Common myeloid progenitor, CD34-positive (primary cell): Measurements from ENCODE around the gene GLI3.

Experiments
- CTCF ChIA-PET: fragments of 350-600 bp; sonication (Branson Sonifier 250); formaldehyde crosslinking; loops from one replicate; lab custom pipeline; 2021; ENCODE audit warnings: antibody characterized with exemption; lab: Charles Lee
- POLR2A ChIA-PET: fragments of 350-600 bp; sonication (Branson Sonifier 250); formaldehyde crosslinking; loops from one replicate; lab custom pipeline; 2021; ENCODE audit warnings: antibody characterized with exemption; lab: Charles Lee
- DNase-seq, 3 donors: peaks; one replicate each; pipeline versions ENCODE4 v3.0.0 to v3.0.0-alpha.2; 2013
- H3K27ac ChIP-seq, 2 experiments: 1 replicate in 1 of 2; 2 replicates in 1 of 2; pipeline ENCODE4 v1.7.0; 2013; ENCODE audit warnings: inconsistent platforms in 2 of 2, low read length in 2 of 2, mild to moderate bottlenecking in 2 of 2, low read depth in 1 of 2, moderate library complexity in 1 of 2; ENCODE audit not compliant: severe bottlenecking in 2 of 2, insufficient read depth in 1 of 2, poor library complexity in 1 of 2
- H3K27me3 ChIP-seq, 5 experiments: replicated peaks in 2 of 5; 1 replicate in 3 of 5; 2 replicates in 2 of 5; pipeline versions ENCODE4 v1.6.1 to v1.7.0; 2013; ENCODE audit warnings: low read length in 4 of 5, mild to moderate bottlenecking in 2 of 5, moderate library complexity in 2 of 5, inconsistent platforms in 1 of 5; ENCODE audit not compliant: insufficient read depth in 5 of 5, control insufficient read depth in 4 of 5
- H3K36me3 ChIP-seq, 4 experiments: 1 replicate in 2 of 4; 2 replicates in 2 of 4; pipeline versions ENCODE4 v1.6.1 to v1.7.0; 2013; ENCODE audit warnings: low read length in 3 of 4, control low read depth in 1 of 4, mild to moderate bottlenecking in 1 of 4; ENCODE audit not compliant: control insufficient read depth in 4 of 4, insufficient read depth in 4 of 4
- H3K4me1 ChIP-seq, 4 experiments: 1 replicate in 3 of 4; 2 replicates in 1 of 4; pipeline versions ENCODE4 v1.6.1 to v1.7.1; 2013; ENCODE audit warnings: low read length in 3 of 4, mild to moderate bottlenecking in 3 of 4, control low read depth in 1 of 4, inconsistent platforms in 1 of 4, moderate library complexity in 1 of 4; ENCODE audit not compliant: control insufficient read depth in 4 of 4, insufficient read depth in 4 of 4; ENCODE audit errors: control extremely low read depth in 1 of 4
- H3K4me3 ChIP-seq, 7 experiments: 1 replicate in 4 of 7; 2 replicates in 3 of 7; pipeline versions ENCODE4 v1.5.1 to v1.7.0; 2013; ENCODE audit warnings: mild to moderate bottlenecking in 7 of 7, low read length in 6 of 7, moderate library complexity in 6 of 7, inconsistent platforms in 2 of 7, low read depth in 2 of 7, control low read depth in 1 of 7; ENCODE audit not compliant: insufficient read depth in 4 of 7, control insufficient read depth in 1 of 7; ENCODE audit errors: extremely low read depth in 1 of 7
- H3K9me3 ChIP-seq, 5 experiments: 1 replicate in 4 of 5; 2 replicates in 1 of 5; pipeline versions ENCODE4 v1.6.1 to v1.7.1; 2013; ENCODE audit warnings: low read length in 4 of 5, mild to moderate bottlenecking in 2 of 5, inconsistent platforms in 1 of 5, low read depth in 1 of 5, moderate library complexity in 1 of 5; ENCODE audit not compliant: control insufficient read depth in 4 of 5, insufficient read depth in 2 of 5; ENCODE audit errors: control extremely low read depth in 1 of 5
- WGBS: methylation state at CpG from one replicate; pipeline ENCODE4 v1.1.5; 2013; ENCODE audit not compliant: insufficient coverage; 5-methylcytosine and 5-hydroxymethylcytosine counted together

Gene GLI3

GRCh38 chr7:42045961-42046360, 191.0 kb downstream of the GLI3 start:
- Histone ChIP-seq H3K9me3 (no peaks in the 10 kb centered on the region), H3K36me3 (no peaks in the 10 kb centered on the region), H3K4me1 (no peaks in the 10 kb centered on the region), H3K4me3 (no peak overlapping the region), H3K27ac (no peak overlapping the region), H3K27me3 (peaks cover 2 to 5% (median 2%) of the 10 kb centered on the region in 5 experiments)
- POLR2A ChIA-PET: no interaction called here
- no peak for DNase-seq
- WGBS: 95% methylated on average over 2 of the region's 4 CpGs
- CTCF ChIA-PET: no interaction called here

- Histone ChIP-seq H3K9me3 (no peaks in the 10 kb centered on the region), H3K27ac (no peak overlapping the region), H3K4me3 (no peak overlapping the region), H3K36me3 (no peaks in the 10 kb centered on the region), H3K27me3 (peaks cover 0 to 7% (median 2%) of the 10 kb centered on the region in 5 experiments), H3K4me1 (no peaks in the 10 kb centered on the region)
- WGBS: 96% methylated on average over 6 of the region's 8 CpGs
- ChIA-PET POLR2A (no interaction called here), CTCF (no interaction called here)
- DNase-seq: no peak
Measured at GRCh38 chr7:42039921-42040320, 197.1 kb downstream of the GLI3 start.

GRCh38 chr7:42035210-42035609, 201.8 kb downstream of the GLI3 start:
- H3K27ac ChIP-seq: no peak overlapping the region
- WGBS: 100% methylated on average over 2 of the region's 3 CpGs
- no peaks in the 10 kb centered on the region for H3K9me3 ChIP-seq
- H3K4me1 ChIP-seq: no peaks in the 10 kb centered on the region
- no peak overlapping the region for H3K4me3 ChIP-seq
- ChIA-PET CTCF (interaction anchor here (0.7 kb wide), 1 partner anchor 11 kb away, joined by 3 read pairs; no protein-coding TSS in a partner anchor), POLR2A (no interaction called here)
- peaks cover 0 to 4% (median 0%) of the 10 kb centered on the region in 5 experiments for H3K27me3 ChIP-seq
- H3K36me3 ChIP-seq: no peaks in the 10 kb centered on the region
- DNase-seq: no peak

- H3K27me3 ChIP-seq: peaks cover 0 to 4% (median 0%) of the 10 kb centered on the region in 5 experiments
- ChIA-PET CTCF (no interaction called here), POLR2A (interaction anchor here (0.6 kb wide), 1 partner anchor 182 kb away, joined by 3 read pairs; no protein-coding TSS in a partner anchor)
- no peak overlapping the region for H3K4me3 ChIP-seq
- no peak overlapping the region for H3K27ac ChIP-seq
- no peak for DNase-seq
- no peaks in the 10 kb centered on the region for H3K9me3 ChIP-seq
- H3K4me1 ChIP-seq: no peaks in the 10 kb centered on the region
- no peaks in the 10 kb centered on the region for H3K36me3 ChIP-seq
Measured at GRCh38 chr7:42033480-42033879, 203.5 kb downstream of the GLI3 start.

GRCh38 chr7:42029405-42029804, 207.6 kb downstream of the GLI3 start:
- ChIA-PET POLR2A (no interaction called here), CTCF (no interaction called here)
- H3K4me3 ChIP-seq: no peak overlapping the region

GRCh38 chr7:42027521-42027920, 209.5 kb downstream of the GLI3 start:
- H3K4me3 ChIP-seq: no peak overlapping the region
- WGBS: 80% methylated on average over 2 of the region's 3 CpGs

More at GRCh38 chr7:42029405-42029804, 207.6 kb downstream of the GLI3 start:
- H3K4me1 ChIP-seq: no peaks in the 10 kb centered on the region
- no peaks in the 10 kb centered on the region for H3K9me3 ChIP-seq
- 80% methylated on average over 6 of the region's 6 CpGs for WGBS
- H3K27me3 ChIP-seq: peaks cover 0 to 5% (median 2%) of the 10 kb centered on the region in 5 experiments
- H3K27ac ChIP-seq: no peak overlapping the region
- H3K36me3 ChIP-seq: no peaks in the 10 kb centered on the region
- no peak for DNase-seq

GRCh38 chr7:42026622-42027197, 210.3 kb downstream of the GLI3 start:
- no peaks in the 10 kb centered on the region for H3K9me3 ChIP-seq
- no peak for DNase-seq
- peaks cover 0 to 5% (median 5%) of the 10 kb centered on the region in 5 experiments for H3K27me3 ChIP-seq
- POLR2A ChIA-PET: no interaction called here
- 95% methylated on average over 5 of the region's 6 CpGs for WGBS
- H3K4me1 ChIP-seq: no peaks in the 10 kb centered on the region
- no peaks in the 10 kb centered on the region for H3K36me3 ChIP-seq
- no peak overlapping the region for H3K4me3 ChIP-seq
- CTCF ChIA-PET: no interaction called here
- no peak overlapping the region for H3K27ac ChIP-seq

More at GRCh38 chr7:42027521-42027920, 209.5 kb downstream of the GLI3 start:
- no peak for DNase-seq
- Histone ChIP-seq H3K4me1 (no peaks in the 10 kb centered on the region), H3K27ac (no peak overlapping the region), H3K9me3 (no peaks in the 10 kb centered on the region), H3K36me3 (no peaks in the 10 kb centered on the region), H3K27me3 (peaks cover 0 to 5% (median 4%) of the 10 kb centered on the region in 5 experiments)
- POLR2A ChIA-PET: no interaction called here
- CTCF ChIA-PET: no interaction called here
